ENCODE measurements around the gene TFF3. TPM values are rescaled to one million over a fixed set of nuclear protein-coding genes. Genes with fewer than 3 reads are reported as not detected.
A peak's percentile ranks its signal among the peaks of the same experiment; 100 is the strongest.

TFF3 gene
- total RNA-seq, 2 donors from 2014 or later, result not detected

DNA sequence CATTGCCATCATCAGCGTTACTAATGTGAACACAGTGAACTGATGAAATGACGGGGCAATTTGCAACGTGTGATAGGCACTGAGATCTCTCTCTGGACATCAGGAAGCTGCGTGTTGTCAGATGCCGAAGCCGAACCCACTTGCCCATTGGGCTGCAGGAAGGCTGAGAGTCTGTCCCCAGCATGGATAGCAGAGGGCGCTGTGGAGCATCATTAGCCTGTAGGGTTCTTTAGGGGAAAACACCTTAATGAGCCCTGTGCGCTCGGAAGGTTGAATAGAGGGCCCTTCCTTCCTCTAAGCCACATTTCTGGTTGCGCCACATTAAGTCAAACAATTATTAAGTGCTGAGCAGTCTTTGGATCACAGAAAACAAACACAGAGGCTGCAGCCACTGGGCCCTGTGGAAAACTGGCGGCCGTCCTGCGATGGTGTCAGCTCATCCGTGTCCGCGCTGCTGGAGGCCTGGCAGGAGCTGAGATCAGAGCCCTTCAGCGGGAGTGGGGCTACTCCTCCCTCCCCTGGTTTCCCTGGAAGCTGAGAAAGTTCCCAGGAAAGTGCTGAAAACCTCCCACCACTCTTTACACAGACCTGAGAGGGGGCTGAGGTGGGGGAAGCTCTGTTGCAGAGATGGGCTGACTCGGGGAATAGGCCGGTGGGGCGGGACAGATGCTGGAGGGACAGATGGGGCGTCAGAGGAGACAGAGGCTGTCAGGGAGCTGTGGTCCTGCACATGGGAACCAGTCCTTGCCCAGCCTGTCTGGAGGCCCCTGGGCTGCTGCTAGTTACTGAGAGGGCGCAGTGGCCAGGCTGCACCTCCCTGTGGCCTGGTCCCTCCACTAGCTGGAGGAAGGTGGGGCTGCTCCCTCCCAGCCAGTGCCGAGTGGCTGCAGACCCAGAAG, 22.9 kb upstream of the TFF3 start:
- Mint-ChIP-seq H3K9me3 (no peaks in the 10 kb centered on the region), H3K27ac (peak overlapping the region in 1 of 2 donors; percentile 48)

DNA sequence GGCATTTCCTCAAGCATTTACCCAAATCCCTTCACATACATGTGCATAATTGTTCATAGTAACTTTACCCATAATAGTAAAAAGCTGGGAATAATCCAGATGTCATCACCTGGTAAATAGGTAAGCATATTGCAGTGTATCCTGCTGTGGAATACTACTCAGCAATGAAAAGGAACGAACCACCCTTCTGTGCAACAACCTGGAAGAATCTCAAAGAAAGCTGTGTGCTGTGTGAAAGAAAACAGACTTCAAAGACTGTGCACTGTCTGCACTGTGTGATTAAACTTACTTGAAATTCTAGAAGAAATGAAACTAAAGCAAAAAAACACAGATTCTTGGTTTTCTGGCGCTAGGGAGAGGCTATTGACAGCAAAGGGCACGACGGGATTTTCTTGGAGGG, 22.1 kb upstream of the TFF3 start:
- peak overlapping the region in 1 of 2 donors; percentile 48 for H3K27ac Mint-ChIP-seq
- ATAC-seq (no peak), DNase-seq (ENCODE audit: low spot score in 2 of 2) (no peak)
- H3K9me3 Mint-ChIP-seq, result peaks cover 0 to 4% of the 10 kb centered on the region in 2 donors
- H3K36me3 Mint-ChIP-seq, result peaks cover 0 to 5% of the 10 kb centered on the region in 2 donors

More for the DNA sequence above, 22.9 kb upstream of the TFF3 start:
- ATAC-seq, result peak; percentile 86 to 98
- H3K36me3 Mint-ChIP-seq, result no peaks in the 10 kb centered on the region
- DNase-seq (ENCODE audit: low spot score in 2 of 2), result peak; percentile 69 to 84

DNA sequence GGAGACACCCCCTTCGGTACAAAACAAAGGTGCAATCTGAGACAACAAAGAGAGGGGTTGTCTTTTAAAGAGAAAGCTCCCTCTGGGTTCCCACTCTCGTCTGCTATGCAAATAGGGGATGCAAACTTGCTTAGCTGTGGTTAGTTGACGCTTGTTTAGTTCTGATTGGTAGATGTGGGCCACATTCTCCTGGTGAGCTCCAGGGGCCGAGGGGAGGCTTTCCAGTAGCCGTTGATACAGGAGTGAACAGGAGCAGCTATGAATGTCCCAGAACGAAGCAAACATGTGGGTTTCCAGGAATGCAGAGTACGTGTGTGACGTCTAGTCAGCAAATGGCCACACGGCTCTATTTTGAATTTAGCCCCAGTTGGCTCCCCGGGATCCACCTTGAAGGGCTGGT, 20.8 kb upstream of the TFF3 start:
- ATAC-seq (no peak), DNase-seq (ENCODE audit: low spot score in 2 of 2) (no peak)
- Mint-ChIP-seq H3K36me3 (peaks cover 11 to 17% of the 10 kb centered on the region in 2 donors), H3K9me3 (peaks cover 9 to 11% of the 10 kb centered on the region in 2 donors), H3K27ac (no peak overlapping the region)

DNA sequence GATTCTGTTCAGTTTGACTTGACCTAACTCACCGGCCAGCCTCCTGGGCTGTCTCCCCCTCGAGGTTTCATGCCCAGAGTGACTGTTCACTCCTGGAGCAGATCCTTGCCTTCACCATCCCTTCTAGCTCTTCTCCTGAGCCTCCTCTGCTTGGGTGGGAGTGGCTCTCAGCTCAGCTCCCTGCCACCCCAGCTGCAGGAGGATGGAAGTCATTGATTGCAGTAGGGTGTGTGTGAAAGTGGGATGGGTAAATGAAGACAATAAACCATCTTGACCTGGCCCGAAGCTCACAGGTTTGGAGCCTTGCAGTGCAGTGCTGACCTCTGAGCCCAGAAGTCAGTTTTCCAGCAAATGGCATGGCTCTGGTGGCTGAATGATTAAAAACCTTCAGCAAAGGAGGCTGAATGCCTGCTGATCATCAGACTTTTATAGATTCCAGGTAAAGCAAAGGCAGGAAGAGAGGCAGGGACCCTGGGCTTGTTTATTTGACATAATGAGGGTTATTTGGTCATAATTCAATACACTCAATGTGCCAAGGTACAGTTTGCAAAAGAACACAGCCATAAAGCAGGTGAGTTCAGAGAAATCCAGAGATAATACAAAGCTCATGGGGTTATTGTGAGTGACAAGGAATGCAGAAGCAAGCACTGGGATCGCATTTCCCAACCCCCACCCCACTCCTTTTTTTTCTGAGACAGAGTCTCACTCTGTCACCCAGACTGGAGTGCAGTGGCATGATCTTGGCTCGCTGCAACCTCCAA, 17.5 kb upstream of the TFF3 start:
- ATAC-seq, result no peak
- Mint-ChIP-seq H3K36me3 (peaks cover 12 to 21% of the 10 kb centered on the region in 2 donors), H3K27ac (no peak overlapping the region), H3K9me3 (peaks cover 12 to 18% of the 10 kb centered on the region in 2 donors)
- no peak for DNase-seq (ENCODE audit: low spot score in 2 of 2)

DNA sequence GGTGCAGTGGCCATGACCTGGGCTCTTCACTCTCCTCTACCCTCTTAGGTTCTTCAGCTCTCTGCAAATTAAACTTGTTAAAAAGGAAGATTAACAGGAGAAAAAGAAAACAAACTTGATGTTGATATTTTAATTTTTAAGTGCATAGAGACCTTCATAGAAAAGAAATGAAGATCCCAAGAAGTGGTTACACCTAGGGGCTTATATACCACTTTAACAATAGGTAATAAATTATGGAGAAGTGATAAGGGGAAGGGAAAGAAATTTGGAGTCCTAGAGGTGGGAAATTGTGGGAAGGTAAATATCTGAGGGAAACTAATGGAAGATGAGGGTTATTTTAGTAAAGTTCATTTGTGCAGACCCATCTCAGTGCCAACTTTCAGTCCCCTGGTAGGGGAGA, 16.5 kb upstream of the TFF3 start:
- DNase-seq (ENCODE audit: low spot score in 2 of 2) (no peak), ATAC-seq (no peak)
- no peak overlapping the region for H3K27ac Mint-ChIP-seq
- H3K9me3 Mint-ChIP-seq, result peaks cover 12 to 18% of the 10 kb centered on the region in 2 donors
- H3K36me3 Mint-ChIP-seq, result peaks cover 12 to 21% of the 10 kb centered on the region in 2 donors

DNA sequence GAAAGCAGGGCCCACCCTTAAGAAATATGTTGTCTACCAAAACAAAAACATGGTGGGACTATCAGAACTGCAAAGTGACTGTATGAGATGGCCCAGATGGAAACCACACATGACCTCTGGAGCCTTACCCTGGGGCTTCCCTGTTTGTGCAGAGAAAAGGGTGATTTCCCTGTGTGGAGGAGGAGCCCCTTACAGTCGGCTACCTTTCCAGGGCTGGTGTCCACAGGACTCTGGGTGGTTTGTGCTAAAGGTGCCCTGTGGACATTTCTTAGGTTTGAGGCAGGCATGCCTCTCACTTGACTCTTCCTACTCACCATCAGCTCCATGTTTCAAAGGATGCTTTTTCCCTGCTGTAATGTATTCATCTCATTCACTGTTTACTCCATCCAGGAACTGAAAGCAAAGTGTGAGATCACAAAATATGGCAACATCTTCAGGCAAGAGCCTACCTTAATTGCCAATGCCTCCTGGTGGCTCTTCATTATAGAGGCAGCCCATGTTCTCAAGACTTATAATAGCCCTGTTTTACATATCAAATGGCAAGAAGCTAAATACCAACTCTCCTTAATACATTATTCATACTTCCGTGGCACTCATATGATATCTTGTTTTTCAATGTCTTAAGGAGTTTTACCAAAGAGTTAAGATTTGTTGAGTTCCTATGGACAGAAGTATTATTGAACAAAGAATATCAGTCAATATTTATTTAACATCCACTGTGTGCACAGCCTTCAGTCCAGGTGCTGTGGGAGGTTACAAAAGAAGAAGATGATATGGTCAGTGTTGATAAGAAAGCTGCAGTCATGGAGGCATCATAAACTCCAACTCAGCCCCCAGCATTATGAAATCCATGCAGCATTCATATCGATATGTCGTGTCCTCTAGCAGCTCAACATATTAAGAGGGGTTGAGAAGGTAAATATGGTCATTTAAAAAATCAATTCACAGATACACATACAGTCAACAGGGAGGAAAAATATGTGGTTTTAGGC, 15.5 kb upstream of the TFF3 start:
- ATAC-seq (no peak), DNase-seq (ENCODE audit: low spot score in 2 of 2) (no peak)
- Mint-ChIP-seq H3K36me3 (peaks cover 12 to 21% of the 10 kb centered on the region in 2 donors), H3K9me3 (peaks cover 12 to 18% of the 10 kb centered on the region in 2 donors), H3K27ac (no peak overlapping the region)

DNA sequence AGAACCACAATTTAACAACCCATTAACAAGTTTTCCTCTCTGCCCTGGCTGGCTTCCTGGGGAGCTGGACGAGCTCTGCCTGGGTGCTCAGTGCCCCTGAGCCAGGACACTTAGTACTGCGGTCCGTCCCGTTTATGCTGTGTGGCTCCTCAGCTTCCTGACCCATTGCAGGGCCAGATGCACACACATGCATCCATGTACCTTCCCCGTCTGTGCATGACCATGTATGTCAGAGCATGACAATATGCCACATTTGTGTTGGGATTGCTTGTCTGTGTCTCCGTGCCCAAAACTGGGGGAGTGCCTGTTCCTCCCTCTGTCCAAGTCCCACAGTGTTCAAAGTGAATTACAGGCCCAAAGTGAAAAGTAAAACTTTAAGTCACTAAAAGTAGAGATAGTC, 9.7 kb upstream of the TFF3 start:
- no peak for DNase-seq (ENCODE audit: low spot score in 2 of 2)
- Mint-ChIP-seq H3K9me3 (peaks cover 0 to 7% of the 10 kb centered on the region in 2 donors), H3K36me3 (no peaks in the 10 kb centered on the region), H3K27ac (no peak overlapping the region)
- ATAC-seq, result no peak

DNA sequence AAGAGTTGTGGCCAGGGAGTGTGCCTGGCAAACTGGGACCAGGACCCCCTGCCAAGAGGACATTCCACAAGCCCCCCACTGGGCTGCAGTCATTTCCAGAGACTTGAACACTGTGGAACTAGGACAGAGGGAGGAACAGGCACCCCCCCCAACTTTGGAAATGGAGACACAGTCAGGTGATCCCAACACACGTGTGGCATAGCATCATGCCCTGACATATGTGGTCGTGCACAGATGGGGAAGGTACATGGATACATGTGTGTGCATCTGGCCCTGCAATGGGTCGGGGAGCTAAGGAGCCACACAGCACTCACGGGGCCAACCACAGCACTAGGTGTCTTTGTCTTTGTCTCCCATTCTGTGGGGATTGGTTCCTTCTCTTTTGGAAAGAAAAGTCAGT, 6.6 kb upstream of the TFF3 start:
- no peak for ATAC-seq
- no peak for DNase-seq (ENCODE audit: low spot score in 2 of 2)
- Mint-ChIP-seq H3K27ac (no peak overlapping the region), H3K9me3 (no peaks in the 10 kb centered on the region), H3K36me3 (no peaks in the 10 kb centered on the region)

DNA sequence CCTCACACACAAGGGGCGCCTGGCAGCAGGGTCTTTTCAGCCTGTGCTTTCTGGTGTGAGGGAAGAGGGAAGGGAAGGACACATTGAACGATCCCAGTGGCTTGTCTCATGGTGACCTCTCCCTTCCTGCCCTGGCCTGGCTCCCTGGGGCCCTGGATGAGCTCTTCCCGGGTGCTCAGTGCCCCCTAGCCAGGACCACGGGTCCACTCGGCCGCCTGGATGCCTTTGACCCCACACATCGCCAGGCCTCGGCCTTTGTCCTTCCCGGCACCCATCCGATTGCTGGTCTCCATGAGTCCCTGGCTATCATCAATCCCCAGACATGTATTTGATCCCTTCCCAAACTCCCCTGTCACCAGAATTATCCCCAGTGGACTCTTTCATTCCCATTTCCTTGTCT, 6.0 kb upstream of the TFF3 start:
- DNase-seq (ENCODE audit: low spot score in 2 of 2) (no peak), ATAC-seq (no peak)
- Mint-ChIP-seq H3K36me3 (no peaks in the 10 kb centered on the region), H3K9me3 (no peaks in the 10 kb centered on the region), H3K27ac (no peak overlapping the region)

DNA sequence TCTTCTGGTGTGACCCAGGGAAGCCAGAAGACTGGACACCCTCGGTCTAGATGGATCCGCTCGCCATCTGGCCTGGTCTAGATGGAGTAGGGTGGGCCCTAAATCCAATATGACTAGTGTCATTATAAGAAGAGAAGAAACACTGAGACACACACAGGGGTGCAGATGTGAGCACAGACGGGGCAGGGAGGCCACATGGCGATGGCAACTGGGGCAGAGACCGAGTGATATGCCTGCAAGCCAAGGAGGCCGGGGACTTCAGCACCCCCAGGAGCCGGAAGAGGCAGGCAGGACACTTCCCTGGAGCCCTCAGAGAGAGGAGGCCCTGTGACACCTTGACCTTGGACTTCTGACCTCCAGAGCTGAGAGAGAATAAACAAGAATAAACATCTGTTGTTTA, 5.6 kb upstream of the TFF3 start:
- ATAC-seq (no peak), DNase-seq (ENCODE audit: low spot score in 2 of 2) (no peak)
- no peaks in the 10 kb centered on the region for H3K36me3 Mint-ChIP-seq
- no peaks in the 10 kb centered on the region for H3K9me3 Mint-ChIP-seq
- peak overlapping the region in 1 of 2 donors; percentile 89 for H3K27ac Mint-ChIP-seq

DNA sequence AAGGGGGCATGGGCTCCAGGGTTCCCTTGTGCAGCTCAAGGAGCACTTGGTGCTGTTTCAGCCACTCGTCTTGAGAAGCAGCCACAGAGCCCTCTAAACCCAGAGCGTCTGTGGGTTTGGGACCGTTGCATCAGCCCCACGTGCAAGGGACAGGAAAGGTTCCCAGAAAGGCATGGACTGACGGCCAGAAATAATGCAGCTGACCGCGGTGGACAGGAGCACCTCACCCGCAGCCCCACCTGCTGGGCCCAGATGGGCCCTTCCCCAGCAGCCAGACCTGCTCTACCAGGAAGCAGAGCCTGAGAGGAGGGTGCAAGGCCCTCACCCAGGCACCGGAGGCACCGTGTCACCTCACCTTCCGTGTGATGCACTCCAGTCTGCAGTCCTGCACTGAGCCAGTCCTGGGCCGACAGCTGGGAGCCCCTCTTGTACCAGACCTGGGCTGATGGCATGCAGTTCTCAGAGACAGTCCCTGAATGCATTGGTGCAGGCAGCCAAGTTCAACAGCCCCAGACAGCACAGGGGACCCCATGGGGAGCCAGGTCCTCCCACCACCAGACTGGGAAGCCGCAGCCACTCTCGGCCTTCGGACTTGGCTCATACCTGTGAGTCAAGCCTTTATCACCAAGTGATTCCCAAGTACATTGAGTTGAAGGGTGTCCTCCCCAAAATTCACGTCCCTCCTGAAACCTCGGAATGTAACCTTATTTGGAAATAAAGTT, 4.8 kb upstream of the TFF3 start:
- DNase-seq (ENCODE audit: low spot score in 2 of 2), result no peak
- Mint-ChIP-seq H3K9me3 (no peaks in the 10 kb centered on the region), H3K27ac (no peak overlapping the region), H3K36me3 (no peaks in the 10 kb centered on the region)
- ATAC-seq, result no peak

DNA sequence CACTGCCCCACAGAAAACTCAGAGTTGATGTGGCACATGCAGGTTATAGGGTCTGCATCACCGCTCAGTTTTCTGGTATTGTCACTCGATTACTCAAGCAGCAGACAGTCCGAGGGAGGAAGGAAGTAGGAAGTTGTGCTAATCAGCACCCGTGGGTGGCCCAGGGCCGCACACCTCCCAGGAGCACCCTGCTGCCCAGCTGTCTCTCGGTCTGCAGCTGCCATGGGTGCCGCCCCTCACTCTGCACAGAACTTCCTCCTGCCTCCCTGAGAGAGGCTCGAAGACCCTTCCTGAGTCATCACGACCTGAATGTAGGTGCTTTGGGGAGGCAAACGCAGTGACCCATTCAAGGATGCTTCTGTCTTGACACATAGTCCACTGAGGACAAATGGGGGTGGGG, 4.2 kb upstream of the TFF3 start:
- Mint-ChIP-seq H3K36me3 (no peaks in the 10 kb centered on the region), H3K27ac (no peak overlapping the region), H3K9me3 (no peaks in the 10 kb centered on the region)
- no peak for DNase-seq (ENCODE audit: low spot score in 2 of 2)
- ATAC-seq, result no peak

DNA sequence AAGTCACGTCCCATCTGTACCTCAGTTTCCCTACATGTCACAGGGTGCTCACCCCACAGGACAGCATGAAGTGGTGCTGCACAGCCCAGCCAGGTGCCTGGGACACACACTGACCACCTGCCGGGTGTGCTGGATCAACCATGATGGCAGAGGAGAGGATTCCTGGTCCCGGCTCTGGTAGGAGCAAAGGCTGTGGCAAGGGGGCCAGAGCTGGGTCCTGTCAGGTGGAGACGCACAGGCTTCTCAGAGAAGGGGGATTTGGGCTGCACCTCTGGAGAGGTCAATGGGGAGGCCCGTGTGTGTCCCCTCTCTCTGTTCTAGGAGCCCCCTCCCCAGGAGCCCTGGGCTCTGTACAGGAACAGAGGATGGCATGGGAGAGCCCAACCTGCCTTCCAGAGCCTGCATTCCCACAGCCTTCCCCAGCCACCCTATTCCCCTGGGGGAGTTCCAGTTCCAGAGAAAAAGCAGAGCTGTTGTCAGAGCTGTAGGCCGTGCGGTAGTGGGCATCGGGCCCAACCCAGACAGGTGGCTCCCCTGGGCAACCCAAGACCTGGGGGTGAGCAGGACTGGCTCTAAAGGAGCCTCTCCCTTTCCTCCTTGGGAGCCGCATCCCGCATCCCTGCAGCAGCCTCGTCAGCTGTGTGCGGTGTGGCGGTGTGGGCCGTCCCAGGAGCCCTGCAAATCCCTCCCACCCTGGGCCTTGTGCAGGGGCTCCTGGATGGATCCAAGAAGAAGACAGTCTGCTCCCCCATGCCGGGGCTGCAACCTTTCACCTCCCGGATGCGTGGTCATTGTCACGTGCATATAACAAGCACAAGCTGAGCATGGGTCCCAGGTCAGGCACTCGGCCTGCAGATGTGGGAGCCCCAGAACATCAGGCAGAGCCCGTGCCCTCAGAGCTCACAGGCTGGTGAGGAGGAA, 2.9 kb upstream of the TFF3 start:
- H3K27ac Mint-ChIP-seq, result no peak overlapping the region
- H3K9me3 Mint-ChIP-seq, result no peaks in the 10 kb centered on the region
- no peaks in the 10 kb centered on the region for H3K36me3 Mint-ChIP-seq
- DNase-seq (ENCODE audit: low spot score in 2 of 2) (no peak), ATAC-seq (no peak)

DNA sequence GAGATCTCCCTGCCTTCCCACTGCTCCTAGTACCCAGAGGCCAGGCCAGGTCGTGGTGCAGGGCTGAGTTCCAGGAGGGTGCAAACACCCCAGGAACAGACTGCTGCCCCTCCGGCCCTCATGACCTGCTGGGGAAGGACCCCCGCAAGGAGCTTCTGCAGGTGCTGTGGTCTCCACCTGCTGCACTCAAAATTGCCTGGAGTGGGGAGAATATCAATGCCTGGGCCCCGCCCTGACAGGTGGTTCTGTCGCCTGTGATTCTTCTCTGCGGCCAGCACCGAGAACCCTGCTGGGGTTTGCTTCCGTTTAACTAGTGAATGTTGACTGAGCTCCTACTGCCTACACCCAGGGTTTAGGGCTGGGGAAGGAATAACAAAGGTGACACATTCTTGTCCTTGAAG, 2.1 kb upstream of the TFF3 start:
- no peaks in the 10 kb centered on the region for H3K9me3 Mint-ChIP-seq
- no peak for DNase-seq (ENCODE audit: low spot score in 2 of 2)
- ATAC-seq, result no peak
- no peak overlapping the region for H3K27ac Mint-ChIP-seq
- no peaks in the 10 kb centered on the region for H3K36me3 Mint-ChIP-seq

DNA sequence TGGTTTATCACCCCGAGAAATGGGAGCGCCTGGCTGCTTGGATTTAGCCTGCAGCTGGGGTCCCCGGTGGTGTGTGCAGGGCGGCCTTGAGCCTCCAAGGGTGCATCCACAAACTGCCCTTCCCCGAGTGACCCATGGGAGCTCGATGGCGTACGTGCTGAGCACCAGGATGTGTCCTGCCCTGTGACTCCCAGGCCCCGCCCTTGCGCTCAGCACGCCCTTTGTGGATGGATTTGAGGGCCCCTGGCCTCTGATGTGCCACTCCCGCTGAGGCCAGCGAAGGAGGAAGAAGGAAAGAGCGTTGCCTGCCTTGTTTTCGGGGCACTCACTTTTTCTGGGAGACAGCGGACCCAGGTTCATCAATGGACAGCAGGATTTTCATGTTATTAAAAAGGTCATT, 1.7 kb upstream of the TFF3 start:
- Mint-ChIP-seq H3K27ac (no peak overlapping the region), H3K9me3 (no peaks in the 10 kb centered on the region), H3K36me3 (no peaks in the 10 kb centered on the region)
- no peak for DNase-seq (ENCODE audit: low spot score in 2 of 2)
- ATAC-seq, result no peak

All from activated naive CD4-positive, alpha-beta T cell treated with anti-CD3 and anti-CD28 coated beads, Interleukin-2, amount 50 U/mL, for 72 hours (primary cell).